NOMO-1 (cell line): ENCODE results near the gene DPP10.
"Not testable (repeated sequence)": the region's sequence is repeated elsewhere in the genome, so short reads cannot be mapped to it uniquely, and the experiment has no call there.

Source experiments
- DNase-seq, 2 experiments: peaks; one replicate each; lab custom pipeline; 2025; ENCODE audit not compliant: unreplicated experiment in 2 of 2; lab: John Stamatoyannopoulos, UW

The DPP10 gene

DNA sequence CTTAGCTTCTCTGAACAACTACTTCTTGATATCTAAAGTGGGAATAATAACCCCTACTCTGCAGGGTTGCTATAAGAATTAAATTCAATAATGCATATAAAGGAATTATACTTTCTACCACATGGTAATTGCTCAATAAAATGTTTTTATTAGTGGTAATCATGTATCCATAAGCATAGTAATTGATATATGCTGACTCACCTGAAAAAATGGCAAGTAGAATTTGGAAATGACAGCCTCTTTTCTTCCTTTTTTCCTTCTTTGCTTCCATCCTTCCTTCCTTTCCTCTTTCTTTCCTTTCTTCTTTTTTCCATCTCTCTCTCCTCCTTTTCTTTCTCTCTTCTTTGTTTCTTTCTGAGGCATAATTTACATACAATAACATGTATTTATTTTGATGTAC lies 65.3 kb downstream of the DPP10 start:
- DNase-seq = no peak

DNA sequence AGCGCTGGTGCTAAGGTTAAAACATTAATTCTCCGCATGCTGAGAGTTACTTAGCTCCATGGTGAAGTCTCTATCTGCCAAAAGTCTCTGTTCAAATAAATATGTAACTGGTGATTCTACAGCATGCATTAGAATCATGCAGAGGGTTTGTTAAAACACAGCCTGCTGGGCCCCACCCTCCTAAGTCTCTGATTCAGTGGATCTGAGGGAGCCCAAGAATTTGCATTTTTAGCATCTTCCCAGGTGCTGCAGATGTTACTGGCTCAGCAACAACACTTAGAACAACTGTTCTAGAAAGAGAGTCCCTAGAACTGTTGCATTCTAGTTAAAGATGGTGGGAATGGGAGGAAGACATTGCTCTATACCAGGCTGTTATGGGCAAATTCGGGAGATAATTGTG lies 73.4 kb downstream of the DPP10 start:
- no peak for DNase-seq

DNA sequence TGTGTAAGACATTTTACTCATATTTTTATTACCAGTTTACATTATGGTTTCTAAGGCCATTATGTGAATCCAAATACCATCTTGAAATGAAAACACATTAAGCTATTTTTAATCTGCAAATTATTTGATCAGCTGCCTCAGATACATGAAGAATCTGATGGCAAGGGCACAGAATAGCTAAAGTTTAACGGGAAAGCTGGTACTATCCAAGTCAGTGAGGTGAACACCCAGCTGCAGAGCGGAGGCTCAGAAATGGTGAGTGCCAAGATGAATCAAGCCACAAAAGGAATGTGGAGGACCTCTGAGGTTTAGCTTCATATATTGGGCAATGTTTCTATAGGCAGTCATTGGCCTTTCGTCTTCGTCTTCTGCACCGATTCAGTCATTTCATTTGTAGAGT lies 75.1 kb downstream of the DPP10 start:
- no peak for DNase-seq

DNA sequence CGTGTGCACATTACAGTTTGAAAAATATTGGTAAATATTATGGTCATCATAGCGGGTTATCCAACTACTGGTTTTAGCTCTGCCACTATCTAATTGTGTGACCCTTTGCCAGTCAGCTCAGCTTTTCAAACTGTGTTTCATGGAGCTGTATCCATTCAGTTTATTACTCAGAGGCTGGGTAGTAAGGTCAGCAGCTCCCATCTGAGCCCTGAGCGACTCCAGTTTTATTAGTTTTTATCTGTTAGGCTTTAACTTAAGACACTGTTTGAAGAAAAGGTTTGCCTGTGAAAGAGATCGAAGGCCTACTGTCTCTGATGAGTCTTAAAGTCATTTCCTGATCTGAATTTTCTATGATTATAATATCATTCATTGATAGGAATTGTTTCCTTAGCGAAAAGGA lies 76.3 kb downstream of the DPP10 start:
- no peak for DNase-seq

DNA sequence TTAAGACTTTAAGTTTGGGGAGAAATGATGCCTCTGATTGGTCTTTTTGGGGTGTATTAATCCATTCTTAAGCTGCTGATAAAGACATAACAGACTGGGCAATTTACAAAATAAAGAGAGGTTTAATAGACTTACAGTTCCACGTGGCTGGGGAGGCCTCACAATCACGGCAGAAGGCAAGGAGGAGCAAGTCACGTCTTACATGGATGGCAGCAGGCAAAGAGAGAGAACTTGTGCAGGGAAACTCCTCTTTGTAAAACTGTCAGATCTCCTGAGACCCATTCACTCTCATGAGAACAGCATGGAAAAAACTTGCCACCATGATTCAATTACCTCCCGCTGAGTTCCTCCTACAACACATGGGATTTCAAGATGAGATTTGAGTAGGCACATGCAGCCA lies 80.2 kb downstream of the DPP10 start:
- DNase-seq = not testable (repeated sequence)

DNA sequence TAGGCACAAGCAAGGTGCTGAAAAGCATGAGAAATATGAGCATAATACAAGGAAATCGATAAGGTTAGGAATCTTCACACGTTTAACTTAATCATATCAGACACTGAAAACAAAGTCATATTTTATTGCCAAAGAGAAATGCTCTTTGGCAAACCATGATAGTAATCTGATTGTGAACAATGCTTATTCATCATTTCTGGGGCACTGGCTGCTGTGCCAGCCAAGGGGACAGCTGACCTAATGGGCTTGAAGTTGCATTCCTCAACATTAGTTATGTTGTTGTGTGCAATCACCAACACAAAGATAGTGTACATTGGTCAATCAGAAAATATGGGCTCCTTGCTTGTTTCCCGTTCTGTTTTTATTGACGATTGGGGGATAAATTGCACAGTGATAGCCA lies 83.5 kb downstream of the DPP10 start:
- no peak for DNase-seq

DNA sequence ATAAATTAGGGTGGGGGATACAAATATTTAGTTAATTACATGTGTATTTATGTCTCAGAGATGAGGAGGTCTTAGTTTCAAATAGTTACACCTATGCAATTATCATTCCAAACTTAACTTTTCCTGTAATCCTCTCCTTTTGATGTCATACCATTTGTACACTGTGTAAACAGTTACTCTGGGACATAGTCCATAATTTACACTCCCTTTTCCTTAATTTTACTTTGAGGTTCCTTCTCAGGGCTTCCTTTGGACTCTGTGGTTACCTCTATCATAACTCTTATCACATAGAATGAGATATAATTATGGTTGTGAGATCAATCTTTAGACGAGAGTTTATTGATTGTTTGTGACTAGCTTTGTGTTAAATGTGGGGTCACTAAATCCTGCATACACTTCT lies 84.4 kb downstream of the DPP10 start:
- DNase-seq = no peak

DNA sequence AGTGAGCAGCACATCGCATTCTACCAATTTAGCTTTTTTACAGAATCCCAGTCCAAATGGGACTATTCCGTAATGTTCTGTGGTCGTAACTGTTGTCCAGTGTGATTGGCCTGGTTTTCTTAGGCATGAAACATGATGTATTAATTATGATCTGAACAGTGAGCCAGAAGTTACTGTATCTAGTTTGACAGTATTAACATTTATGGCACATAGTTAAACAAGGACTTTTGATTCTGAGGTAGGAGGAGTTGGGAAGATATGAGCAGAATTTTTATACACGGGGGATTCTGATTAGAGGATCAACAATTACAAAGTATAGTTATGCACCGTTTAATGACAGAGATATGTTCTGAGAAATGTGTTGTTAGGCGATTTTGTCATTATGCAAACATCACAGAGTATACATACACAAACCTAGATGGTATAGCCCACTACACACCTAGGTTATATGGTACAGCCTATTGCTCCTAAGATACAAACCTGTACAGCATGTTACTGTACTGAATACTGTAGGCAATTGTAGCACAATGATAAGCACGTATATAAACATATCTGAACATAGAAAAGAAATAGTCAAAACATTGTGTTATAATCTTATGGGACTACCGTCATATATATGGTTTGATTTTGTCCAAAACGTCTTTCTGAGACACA lies 85.0 kb downstream of the DPP10 start:
- no peak for DNase-seq

DNA sequence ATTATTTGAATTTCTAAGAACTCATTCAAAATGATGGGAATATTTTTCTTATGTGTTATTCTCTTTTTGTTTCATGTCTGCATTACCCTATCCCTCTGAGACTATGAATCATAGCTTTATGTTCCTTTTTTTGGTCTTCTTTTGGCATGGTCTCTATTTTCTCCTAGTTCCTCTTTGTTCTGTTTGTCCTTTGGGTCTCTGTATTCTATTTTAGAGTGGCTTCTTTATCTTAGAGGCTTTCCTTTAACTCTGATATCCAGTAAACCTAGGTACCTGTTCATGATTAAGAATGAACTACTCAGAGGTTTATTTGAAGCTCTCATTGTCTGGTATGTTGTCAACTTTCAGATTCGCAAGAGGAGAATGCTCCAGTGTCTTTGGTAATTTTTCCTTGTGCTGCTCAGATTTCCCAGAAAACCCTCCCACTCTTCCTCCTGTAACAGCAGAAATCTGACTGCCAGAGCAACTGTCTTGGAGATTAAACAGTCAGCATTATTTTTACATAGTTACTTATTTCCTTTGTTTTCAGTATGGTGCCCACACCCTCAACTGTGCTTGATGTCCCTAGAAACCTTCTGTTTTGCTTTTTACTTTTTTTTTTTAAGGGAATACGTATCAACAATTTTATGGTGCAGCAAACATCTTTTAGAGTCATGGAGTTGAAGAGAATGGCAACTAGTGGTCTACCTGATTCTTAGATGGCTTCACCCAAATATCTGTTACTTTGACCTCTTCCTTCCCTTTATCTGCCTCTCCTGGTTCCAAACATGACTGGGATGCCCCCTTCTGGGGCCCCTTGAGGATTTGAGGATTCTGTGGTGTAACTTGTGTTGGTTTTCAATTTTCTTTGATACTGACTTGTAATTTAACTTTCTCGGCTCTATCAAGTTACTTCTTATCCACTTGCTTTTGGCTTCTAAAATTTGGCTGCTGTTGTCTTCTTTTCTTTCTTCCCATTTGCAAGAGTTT lies 92.0 kb downstream of the DPP10 start:
- peak; percentile 4 to 52 for DNase-seq

DNA sequence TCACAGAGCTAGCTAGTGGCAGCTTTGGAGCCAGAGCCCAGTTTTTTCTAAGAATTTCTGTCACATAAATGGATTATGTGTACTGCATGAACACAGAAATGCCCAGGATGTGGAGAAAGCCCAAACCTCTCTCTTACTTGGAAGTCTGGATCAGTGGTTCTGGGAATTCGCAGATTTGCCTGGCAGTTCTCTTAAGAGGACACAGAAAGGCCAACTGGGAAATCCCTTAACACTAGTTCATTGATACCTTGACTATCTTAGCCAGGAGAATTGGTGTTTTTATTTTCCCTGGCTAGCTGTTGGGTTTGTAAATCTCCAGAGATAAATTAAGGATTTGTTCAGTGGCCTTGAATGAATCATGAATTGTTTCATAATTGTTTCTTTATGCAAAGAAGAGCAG lies 95.3 kb downstream of the DPP10 start:
- DNase-seq = no peak

DNA sequence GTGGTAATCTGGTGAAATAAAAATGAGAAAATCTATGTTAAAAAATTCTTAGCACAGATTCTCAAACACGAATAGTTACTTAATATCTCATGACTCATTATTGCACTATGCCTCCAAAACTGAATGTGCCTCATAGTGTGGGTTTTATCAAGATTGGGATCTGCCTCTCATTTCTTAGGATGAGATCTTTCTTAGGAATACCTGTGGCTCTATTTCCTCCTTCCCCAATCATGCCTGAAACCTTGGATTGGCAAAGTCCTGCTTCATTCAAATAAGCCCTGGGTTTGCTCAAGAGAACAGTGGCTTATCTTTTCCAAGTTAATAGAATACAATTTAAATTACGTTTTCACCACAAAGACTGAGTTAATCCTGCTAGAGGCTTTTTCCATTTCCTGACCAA lies 100.3 kb downstream of the DPP10 start:
- DNase-seq = no peak

DNA sequence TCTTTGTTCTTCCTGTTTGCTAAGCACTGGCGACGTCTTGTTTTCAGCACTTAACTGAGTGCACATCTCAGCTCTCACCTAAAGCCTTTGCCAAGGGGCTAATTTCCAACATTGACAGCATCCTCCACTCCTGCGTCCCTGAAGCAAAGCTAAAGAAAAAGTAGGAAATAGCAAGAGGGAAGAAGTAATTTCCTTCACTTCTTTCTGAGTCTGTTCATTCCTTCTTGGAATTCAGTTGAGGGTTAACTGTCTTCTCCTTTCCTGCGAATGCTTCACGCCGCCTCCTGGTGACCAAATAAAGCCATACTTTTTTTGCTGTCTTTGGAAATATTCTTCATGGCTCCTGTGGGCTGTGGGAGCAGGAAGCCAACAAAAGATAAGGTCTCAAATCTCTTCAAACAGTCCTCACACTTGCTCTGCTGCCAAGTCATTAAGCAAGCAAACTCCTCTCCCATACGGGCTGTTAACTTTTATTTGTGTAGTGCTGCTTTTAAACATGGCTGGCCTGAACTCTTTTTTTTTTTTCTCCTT lies 100.9 kb downstream of the DPP10 start:
- no peak for DNase-seq

DNA sequence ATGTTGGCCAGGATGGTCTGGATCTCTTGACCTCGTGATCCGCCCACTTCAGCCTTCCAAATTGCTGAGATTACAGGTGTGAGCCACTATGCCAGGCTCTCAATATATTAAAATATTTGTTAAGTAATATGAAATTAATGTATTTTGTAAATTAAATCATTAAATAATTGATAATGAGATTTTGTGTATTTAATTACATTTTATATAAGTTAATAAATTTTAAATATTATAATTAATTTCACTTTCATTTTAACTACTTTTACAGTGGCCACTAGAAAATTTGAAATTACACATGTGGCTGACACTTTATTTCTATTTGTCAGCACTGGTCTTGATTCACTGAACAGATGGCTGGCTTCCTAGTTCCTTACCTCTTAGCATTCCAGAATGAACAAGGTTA lies 102.6 kb downstream of the DPP10 start:
- DNase-seq = no peak

DNA sequence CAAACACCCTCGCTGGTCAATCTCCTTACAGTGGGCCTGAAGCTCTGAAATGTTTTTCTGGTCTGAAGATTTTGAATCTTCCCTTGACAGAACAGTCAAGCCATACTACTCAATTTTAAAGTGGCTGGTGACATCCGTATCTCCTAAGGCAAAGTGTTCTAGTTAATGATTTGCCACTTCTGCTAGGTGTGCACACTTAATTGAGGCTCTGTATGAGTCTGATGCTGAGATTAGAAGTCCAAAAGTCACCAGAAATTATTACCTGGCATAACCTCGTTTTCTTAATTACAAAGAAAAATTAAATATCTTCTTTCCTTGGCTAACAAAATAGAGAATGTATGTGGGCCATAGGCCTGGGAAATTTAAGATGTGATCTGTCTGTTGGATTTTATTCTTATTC lies 104.1 kb downstream of the DPP10 start:
- no peak for DNase-seq

DNA sequence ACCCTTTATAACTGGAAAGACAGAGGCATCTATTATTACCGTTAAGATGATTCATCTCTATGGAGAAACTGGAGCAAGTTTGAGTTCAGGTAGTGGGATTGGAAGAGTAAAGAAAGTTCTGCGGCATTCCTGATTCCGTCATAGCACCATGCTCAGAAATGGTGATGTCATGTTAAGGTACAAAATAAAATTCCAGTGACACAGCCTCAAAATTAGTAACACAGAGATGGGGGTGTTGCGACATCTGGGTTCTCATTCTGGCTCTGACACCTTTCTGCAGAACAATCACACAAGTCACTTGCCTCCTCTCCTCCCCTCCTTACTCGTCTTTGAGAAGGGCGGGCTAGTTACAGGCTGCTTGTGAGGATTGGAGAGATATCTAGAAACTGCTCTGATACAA lies 105.7 kb downstream of the DPP10 start:
- no peak for DNase-seq

DNA sequence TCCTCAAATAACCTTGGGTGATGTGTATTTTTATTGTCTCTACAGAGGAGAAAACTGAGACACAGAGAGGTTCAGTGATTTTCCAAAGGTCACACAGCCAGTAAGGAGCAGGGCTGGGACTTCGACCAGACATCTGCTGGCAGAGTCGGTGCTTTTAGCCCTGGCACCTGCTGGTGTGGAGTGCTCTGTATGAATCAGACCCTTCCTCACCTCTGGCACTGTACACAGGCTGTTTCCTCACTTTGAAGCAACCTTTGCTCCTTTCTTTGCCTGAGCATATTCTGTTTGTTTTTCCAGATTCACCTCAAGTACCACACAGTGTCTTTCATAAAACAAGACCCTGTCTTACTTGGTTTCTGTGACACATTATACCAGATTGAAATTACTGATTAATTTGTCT lies 107.9 kb downstream of the DPP10 start:
- DNase-seq = no peak

DNA sequence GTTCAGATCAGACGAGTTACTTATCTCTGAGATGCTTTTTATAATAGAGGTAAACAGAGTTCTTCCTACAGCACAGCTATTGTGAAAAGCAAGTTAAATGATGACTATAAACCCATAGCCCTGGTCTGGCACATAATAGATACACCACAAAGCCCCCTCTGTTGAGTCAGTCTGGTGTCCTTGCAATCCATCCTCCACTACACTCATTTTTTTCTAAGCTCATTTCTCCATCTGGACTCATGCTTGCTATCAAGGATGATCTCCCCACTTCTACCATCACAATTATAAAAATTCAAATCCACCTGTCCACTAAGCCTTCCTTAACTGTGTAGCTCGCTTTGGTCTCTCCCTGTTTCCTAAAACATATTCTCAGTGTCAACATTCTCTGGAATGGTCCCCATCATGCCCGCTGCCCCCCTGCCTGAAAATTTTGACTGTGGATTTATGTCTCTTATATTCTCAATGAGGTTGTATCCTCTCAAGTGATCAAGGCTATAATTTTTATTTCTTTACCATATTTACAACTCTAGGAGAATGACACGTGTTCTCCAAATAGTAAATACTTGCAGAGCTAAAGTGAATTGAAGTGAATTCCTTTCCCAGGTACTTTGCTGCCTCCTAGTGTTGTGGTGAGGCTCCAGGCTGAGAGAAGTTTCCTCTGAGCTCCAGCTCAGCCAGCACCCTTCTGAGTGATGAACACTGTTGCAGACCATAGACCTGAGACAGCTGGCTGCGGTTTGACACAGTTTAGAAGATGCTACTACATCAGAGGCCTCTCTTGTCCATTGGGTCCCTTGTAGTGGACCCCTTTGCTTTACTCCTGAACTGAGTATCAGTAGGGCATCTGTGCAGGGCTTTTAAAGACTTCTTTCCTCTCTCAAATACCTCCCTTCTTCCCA lies 108.7 kb downstream of the DPP10 start:
- DNase-seq = peak; percentile 1 to 12

DNA sequence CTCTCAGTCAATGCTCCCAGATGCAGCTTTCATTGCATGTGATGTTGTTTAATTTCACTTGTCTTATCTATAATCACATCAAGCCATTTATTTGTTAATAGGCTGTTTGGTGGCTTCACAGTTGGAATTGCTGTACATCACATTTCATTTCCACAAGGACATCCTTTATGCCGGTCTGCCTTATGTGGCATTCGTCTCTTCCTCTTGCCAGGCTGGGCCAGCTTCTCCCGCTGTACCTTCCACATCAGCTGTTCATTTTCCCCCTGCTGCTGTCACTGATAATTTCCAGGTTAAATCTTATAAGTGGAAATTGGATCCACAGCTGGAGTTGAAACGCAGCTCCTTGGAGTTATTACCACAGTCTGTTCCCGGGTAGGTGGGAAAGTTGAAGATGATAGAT lies 110.6 kb downstream of the DPP10 start:
- DNase-seq = no peak

DNA sequence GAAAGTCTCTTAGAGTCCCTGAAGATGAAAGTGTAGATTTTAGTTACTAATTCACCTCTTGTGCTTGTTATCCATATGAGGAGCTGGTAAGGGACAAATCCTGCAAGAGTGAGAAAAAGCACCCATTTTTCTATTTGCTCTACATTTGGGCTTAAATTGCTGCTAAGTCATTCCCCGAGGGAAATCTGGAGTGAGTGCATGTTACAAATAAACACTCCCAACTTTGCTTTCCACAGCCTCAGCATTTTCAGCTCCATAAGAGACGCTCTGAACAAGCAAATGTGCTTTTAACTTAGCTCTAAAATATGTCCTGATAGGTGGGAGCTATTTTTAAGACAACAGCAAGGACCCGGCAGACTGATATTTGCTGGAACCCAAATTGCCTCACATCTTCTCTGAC lies 126.7 kb downstream of the DPP10 start:
- DNase-seq = no peak

DNA sequence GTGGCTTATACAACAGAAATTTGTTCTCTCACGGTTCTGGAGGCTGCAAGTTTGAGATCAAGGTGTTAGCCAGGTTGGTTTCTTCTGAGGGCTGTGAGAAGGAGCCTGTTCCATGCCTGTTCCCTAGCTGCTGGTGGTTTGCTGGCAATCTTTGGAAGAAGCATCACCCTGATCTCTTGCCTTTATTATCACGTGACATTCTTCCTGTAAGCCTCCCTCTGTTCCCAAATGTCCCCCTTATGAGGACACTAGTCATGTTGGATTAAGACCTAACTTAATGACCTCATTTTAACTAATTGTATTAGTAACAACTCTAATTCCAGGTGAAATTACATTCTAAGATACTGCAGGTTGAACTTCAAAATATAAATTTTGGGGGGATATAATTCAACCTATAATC lies 135.2 kb downstream of the DPP10 start:
- no peak for DNase-seq

DNA sequence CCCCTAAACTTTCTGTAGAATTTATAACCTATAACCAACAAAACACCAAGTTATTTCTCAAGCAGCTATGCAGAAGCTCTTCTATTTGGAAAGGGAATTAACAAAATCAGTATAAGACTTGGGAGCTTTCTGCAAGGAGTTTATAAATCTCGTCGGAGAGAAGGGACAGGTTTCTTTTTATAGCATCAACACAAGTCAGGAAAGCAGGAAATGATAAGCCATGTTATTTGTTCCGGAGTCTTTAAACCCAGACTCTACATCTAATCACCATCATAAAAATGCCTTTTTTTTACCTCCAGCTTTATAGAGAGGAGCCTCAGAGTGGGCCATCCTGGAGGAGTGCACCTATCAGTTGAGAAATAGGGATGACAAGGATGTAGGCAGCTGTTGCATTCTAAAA lies 137.1 kb downstream of the DPP10 start:
- no peak for DNase-seq
